GM21786 (cell line): ENCODE results near the gene MAPKAP1.

ENCODE experiments used
- ATAC-seq: cut with Tn5 transposase; IDR thresholded peaks from one replicate; pipeline ENCODE4 v1.9.1; 2021; ENCODE audit not compliant: unreplicated experiment

MAPKAP1 gene

GRCh38 chr9:125463926-125464325 lies 243.1 kb downstream of the MAPKAP1 start:
- ATAC-seq = no peak

GRCh38 chr9:125462861-125463291 lies 244.1 kb downstream of the MAPKAP1 start:
- no peak for ATAC-seq

GRCh38 chr9:125461636-125462190 lies 245.3 kb downstream of the MAPKAP1 start:
- ATAC-seq = no peak

GRCh38 chr9:125460883-125461635 lies 245.9 kb downstream of the MAPKAP1 start:
- no peak for ATAC-seq

GRCh38 chr9:125460346-125460745 lies 246.7 kb downstream of the MAPKAP1 start:
- no peak for ATAC-seq

- no peak for ATAC-seq
Measured at GRCh38 chr9:125457357-125457756, 249.7 kb downstream of the MAPKAP1 start.

- ATAC-seq = no peak
Measured at GRCh38 chr9:125455876-125456275, 251.1 kb downstream of the MAPKAP1 start.

- ATAC-seq = no peak
Measured at GRCh38 chr9:125455132-125455531, 251.9 kb downstream of the MAPKAP1 start.

GRCh38 chr9:125447202-125447802 lies 259.7 kb downstream of the MAPKAP1 start:
- ATAC-seq = no peak

- ATAC-seq = peak; percentile 97
Measured at GRCh38 chr9:125446561-125447094, 260.4 kb downstream of the MAPKAP1 start.

- ATAC-seq = no peak
Measured at GRCh38 chr9:125444956-125445506, 262.0 kb downstream of the MAPKAP1 start.

GRCh38 chr9:125444166-125444565 lies 262.8 kb downstream of the MAPKAP1 start:
- no peak for ATAC-seq

GRCh38 chr9:125443367-125443766 lies 263.6 kb downstream of the MAPKAP1 start:
- no peak for ATAC-seq

- ATAC-seq = no peak
Measured at GRCh38 chr9:125442452-125442851, 264.6 kb downstream of the MAPKAP1 start.

- no peak for ATAC-seq
Measured at GRCh38 chr9:125440411-125440810, 266.6 kb downstream of the MAPKAP1 start.

- no peak for ATAC-seq
Measured at GRCh38 chr9:125439434-125440272, 267.4 kb downstream of the MAPKAP1 start.

- no peak for ATAC-seq
Measured at GRCh38 chr9:125438506-125439433, 268.2 kb downstream of the MAPKAP1 start.

GRCh38 chr9:125437771-125438221 lies 269.2 kb downstream of the MAPKAP1 start:
- ATAC-seq = no peak

- ATAC-seq = no peak
Measured at GRCh38 chr9:125436613-125437443, 270.2 kb downstream of the MAPKAP1 start.
